Limb (tissue), 2 donors: Measurements from ENCODE around the gene KRT34.

ENCODE experiments used
- DNase-seq, 2 donors: peaks; one replicate each; pipeline ENCODE4 v3.0.0-alpha.2; 2016; ENCODE audit errors: extremely low spot score in 2 of 2

Gene KRT34

GRCh38 chr17:41333836-41334235, 48.3 kb downstream of the KRT34 start:
- DNase-seq, result no peak

- DNase-seq, result no peak
Measured at GRCh38 chr17:41333098-41333497, 49.0 kb downstream of the KRT34 start.

- no peak for DNase-seq
Measured at GRCh38 chr17:41332239-41332638, 49.9 kb downstream of the KRT34 start.

- DNase-seq, result no peak
Measured at GRCh38 chr17:41331606-41332005, 50.5 kb downstream of the KRT34 start.

- DNase-seq, result peak in 1 of 2 donors; percentile 56
Measured at GRCh38 chr17:41329279-41329948, 52.7 kb downstream of the KRT34 start.

GRCh38 chr17:41328207-41328606, 53.9 kb downstream of the KRT34 start:
- DNase-seq, result no peak
